ENCODE results near the gene CDH13. TPM values are rescaled to one million over a fixed set of nuclear protein-coding genes. Genes with fewer than 3 reads are reported as not detected.

CDH13 gene
- total and polyA plus RNA-seq, 10 of the 15 experiments (the other 5 are each of a cell fraction or from before 2014, with no cell fraction given), result under 0.01 to 0.05 TPM; not detected in 8

GRCh38 chr16:83538707-83539106, 911.9 kb downstream of the CDH13 start:
- no peak overlapping the region for H3K4me2 ChIP-seq (ENCODE audit: control insufficient read depth, insufficient read depth)
- H3K9me3 ChIP-seq (replicated peaks; ENCODE audit: control insufficient read depth, insufficient read depth, low read length), result no peaks in the 10 kb centered on the region
- POLR2A ChIA-PET, result no interaction called here
- SMC1A ChIA-PET (ENCODE audit: uncharacterized antibody, unreplicated experiment), result no interaction called here
- no peak overlapping the region for H3K27ac ChIP-seq (ENCODE audit: control insufficient read depth, insufficient read depth)
- H3K36me3 ChIP-seq (ENCODE audit: control insufficient read depth in 2 of 2, insufficient read depth in 2 of 2, low read length in 1 of 2), result no peaks in the 10 kb centered on the region
- CTCF ChIA-PET, result no interaction called here
- H3K27me3 ChIP-seq (replicated peaks in 1 of 2; ENCODE audit: control insufficient read depth in 2 of 2, insufficient read depth in 2 of 2, low read length in 1 of 2), result no peaks in the 10 kb centered on the region
- no peak overlapping the region for H3K9ac ChIP-seq (ENCODE audit: control insufficient read depth, insufficient read depth, low read length)
- in situ Hi-C loops (cut with MboI), result no loop called here
- RAD21 ChIA-PET (ENCODE audit: unreplicated experiment), result no interaction called here
- ATAC-seq, result no peak
- DNase-seq (ENCODE audit: low read depth, low spot score), result no peak
- no peaks in the 10 kb centered on the region for H4K20me1 ChIP-seq (ENCODE audit: control insufficient read depth, insufficient read depth)
- BruUV-seq (replicated peaks), result no TSS peak
- TF ChIP-seq KLF5 (IDR thresholded peaks at IDR 0.05; ENCODE audit: partially characterized antibody) (no peak), ESRRA (IDR thresholded peaks at IDR 0.05; ENCODE audit: low read length) (no peak), MTA2 (IDR thresholded peaks at IDR 0.05; ENCODE audit: low read depth) (no peak)
- H3K4me3 ChIP-seq, result no peak overlapping the region
- H3K4me1 ChIP-seq (ENCODE audit: control insufficient read depth, insufficient read depth, low read length), result no peaks in the 10 kb centered on the region
- FAIRE-seq, result no peak
- intact Hi-C loops (cut with micrococcal nuclease; ENCODE audit: unreplicated experiment), result no loop called here
- WGBS (ENCODE audit: insufficient coverage, insufficient replicate concordance, low lambda C conversion rate, missing lambda C conversion rate), result 42% methylated on average over 2 of the region's 2 CpGs
- H3K79me2 ChIP-seq (ENCODE audit: control insufficient read depth, insufficient read depth, low read length), result no peaks in the 10 kb centered on the region
- no peak overlapping the region for H2AFZ ChIP-seq (ENCODE audit: control insufficient read depth, low read depth, low read length)

GRCh38 chr16:83539736-83540490, 913.1 kb downstream of the CDH13 start:
- CTCF ChIA-PET, result no interaction called here
- no peak for ATAC-seq
- RAD21 ChIA-PET (ENCODE audit: unreplicated experiment), result no interaction called here
- SMC1A ChIA-PET (ENCODE audit: uncharacterized antibody, unreplicated experiment), result interaction anchor here (0.7 kb wide), 1 partner anchor 28 kb away, joined by 4 read pairs; no protein-coding TSS in a partner anchor
- no peaks in the 10 kb centered on the region for H4K20me1 ChIP-seq (ENCODE audit: control insufficient read depth, insufficient read depth)
- POLR2A ChIA-PET, result no interaction called here
- no peak for DNase-seq (ENCODE audit: low read depth, low spot score)
- intact Hi-C loops (cut with micrococcal nuclease; ENCODE audit: unreplicated experiment) (no loop called here), in situ Hi-C loops (cut with MboI) (no loop called here)
- BruUV-seq (replicated peaks), result no TSS peak
- H3K9ac ChIP-seq (ENCODE audit: control insufficient read depth, insufficient read depth, low read length), result no peak overlapping the region
- no peak overlapping the region for H3K27ac ChIP-seq (ENCODE audit: control insufficient read depth, insufficient read depth)
- no peaks in the 10 kb centered on the region for H3K9me3 ChIP-seq (replicated peaks; ENCODE audit: control insufficient read depth, insufficient read depth, low read length)
- no peak overlapping the region for H2AFZ ChIP-seq (ENCODE audit: control insufficient read depth, low read depth, low read length)
- H3K27me3 ChIP-seq (replicated peaks in 1 of 2; ENCODE audit: control insufficient read depth in 2 of 2, insufficient read depth in 2 of 2, low read length in 1 of 2), result no peaks in the 10 kb centered on the region
- FAIRE-seq, result no peak
- no peaks in the 10 kb centered on the region for H3K4me1 ChIP-seq (ENCODE audit: control insufficient read depth, insufficient read depth, low read length)
- 36% methylated on average over 12 of the region's 12 CpGs for WGBS (ENCODE audit: insufficient coverage, insufficient replicate concordance, low lambda C conversion rate, missing lambda C conversion rate)
- H3K36me3 ChIP-seq (ENCODE audit: control insufficient read depth in 2 of 2, insufficient read depth in 2 of 2, low read length in 1 of 2), result no peaks in the 10 kb centered on the region
- no peaks in the 10 kb centered on the region for H3K79me2 ChIP-seq (ENCODE audit: control insufficient read depth, insufficient read depth, low read length)
- no peak overlapping the region for H3K4me2 ChIP-seq (ENCODE audit: control insufficient read depth, insufficient read depth)
- H3K4me3 ChIP-seq, result no peak overlapping the region
- TF ChIP-seq CUX1 (IDR thresholded peaks at IDR 0.05; ENCODE audit: insufficient replicate concordance, low read depth, low read length) (no peak), SRF (IDR thresholded peaks at IDR 0.05; ENCODE audit: low read depth in 2 of 2, low read length in 2 of 2) (no peak), PRDM15 (CRISPR knock-in tag; IDR thresholded peaks at IDR 0.05) (no peak), FOS (IDR thresholded peaks at IDR 0.05; ENCODE audit: borderline replicate concordance, extremely low read depth, insufficient read length) (no peak)
